B cell (primary cell): ENCODE measurements around the gene PLEKHO1. TPM values are rescaled to one million over a fixed set of nuclear protein-coding genes. Genes with fewer than 3 reads are reported as not detected.

Experiments used
- ATAC-seq: fragments of 200-7000 bp; cut with Tn5 transposase; one replicate; pipeline ENCODE4 v1.10.0; 2021; ENCODE audit warnings: low read depth, mild to moderate bottlenecking, moderate number of reproducible peaks, moderate library complexity
- CTCF ChIA-PET: fragments of 350-600 bp; sonication (Branson Sonifier 250); formaldehyde crosslinking; loops from one replicate; lab custom pipeline; 2021; ENCODE audit warnings: antibody characterized with exemption, inconsistent platforms; lab: Charles Lee
- POLR2A ChIA-PET: fragments of 350-600 bp; sonication (Branson Sonifier 250); formaldehyde crosslinking; loops from one replicate; lab custom pipeline; 2021; ENCODE audit warnings: antibody characterized with exemption; lab: Charles Lee
- DNase-seq: peaks from one replicate; pipeline ENCODE4 v3.0.0; 2013
- H2AFZ ChIP-seq: 2 replicates; pipeline ENCODE4 v1.6.1; 2012; ENCODE audit warnings: mild to moderate bottlenecking, low read depth, low read length; ENCODE audit not compliant: insufficient read depth, poor library complexity, severe bottlenecking
- H3K27ac ChIP-seq, 2 donors: 1 replicate in 1 of 2; 2 replicates in 1 of 2; pipeline ENCODE4 v1.5.1; 2012 to 2013; ENCODE audit warnings: low read length in 2 of 2, mild to moderate bottlenecking in 2 of 2, moderate library complexity in 1 of 2
- H3K27me3 ChIP-seq, 4 experiments: fragments of 200-600 bp in 1 of 4; sonication (generic) in 1 of 4; replicated peaks in 1 of 4; 1 replicate in 2 of 4; 2 replicates in 2 of 4; pipeline versions ENCODE4 v1.6.1 to v1.7.0; 2013 to 2016; ENCODE audit warnings: low read length in 3 of 4, mild to moderate bottlenecking in 2 of 4, mixed read lengths in 1 of 4, moderate library complexity in 1 of 4; ENCODE audit not compliant: insufficient read depth in 4 of 4, control insufficient read depth in 3 of 4; ENCODE audit errors: control extremely low read depth in 1 of 4
- H3K36me3 ChIP-seq, 2 experiments: replicated peaks in 1 of 2; 1 replicate in 1 of 2; 2 replicates in 1 of 2; pipeline versions ENCODE4 v1.6.1 to v1.7.1; 2013; ENCODE audit warnings: low read length in 1 of 2; ENCODE audit not compliant: insufficient read depth in 2 of 2, control insufficient read depth in 1 of 2; ENCODE audit errors: control extremely low read depth in 1 of 2, extremely low read depth in 1 of 2
- H3K4me1 ChIP-seq, 2 donors: fragments of 200-600 bp in 1 of 2; sonication (generic) in 1 of 2; 1 replicate in 1 of 2; 2 replicates in 1 of 2; pipeline versions ENCODE4 v1.5.1 to v1.6.1; 2013 to 2017; ENCODE audit warnings: low read length in 2 of 2; ENCODE audit not compliant: control insufficient read depth in 2 of 2, insufficient read depth in 2 of 2
- H3K4me2 ChIP-seq: replicated peaks from 2 replicates; pipeline ENCODE3; 2012; ENCODE audit warnings: mild to moderate bottlenecking, low read depth, low read length; ENCODE audit not compliant: poor library complexity, severe bottlenecking
- H3K4me3 ChIP-seq, 5 experiments: fragments of 200-600 bp in 1 of 5; sonication (generic) in 1 of 5; 1 replicate in 3 of 5; 2 replicates in 2 of 5; pipeline versions ENCODE4 v1.5.1 to v1.7.0; 2011 to 2016; ENCODE audit warnings: low read length in 4 of 5, mild to moderate bottlenecking in 4 of 5, low read depth in 2 of 5, control low read depth in 1 of 5, moderate library complexity in 1 of 5; ENCODE audit not compliant: insufficient read depth in 1 of 5; ENCODE audit errors: control extremely low read depth in 1 of 5, extremely low read depth in 1 of 5
- H3K79me2 ChIP-seq: fragments of 200-600 bp; sonication (generic); one replicate; pipeline ENCODE4 v1.6.0; 2016; ENCODE audit warnings: low read length; ENCODE audit not compliant: control insufficient read depth, insufficient read depth
- H3K9ac ChIP-seq: fragments of 200-600 bp; sonication (generic); 2 replicates; pipeline ENCODE4 v1.6.1; 2017; ENCODE audit warnings: mild to moderate bottlenecking, low read length, moderate library complexity
- H3K9me3 ChIP-seq, 3 donors: one replicate each; pipeline versions ENCODE4 v1.6.1 to v1.7.1; 2013; ENCODE audit warnings: low read length in 2 of 3; ENCODE audit not compliant: control insufficient read depth in 2 of 3, insufficient read depth in 1 of 3; ENCODE audit errors: control extremely low read depth in 1 of 3
- H4K20me1 ChIP-seq: 2 replicates; pipeline ENCODE4 v1.6.0; 2012; ENCODE audit warnings: mild to moderate bottlenecking, low read length; ENCODE audit not compliant: insufficient read depth, control insufficient read depth, poor library complexity, severe bottlenecking
- H3K27ac Mint-ChIP-seq: one replicate; pipeline ENCODE4 v1.8.0; 2021; ENCODE audit warnings: mixed read lengths
- H3K27me3 Mint-ChIP-seq: one replicate; pipeline ENCODE4 v1.8.0; 2021; ENCODE audit warnings: mixed read lengths
- H3K4me1 Mint-ChIP-seq: one replicate; pipeline ENCODE4 v1.8.0; 2021; ENCODE audit warnings: mixed read lengths
- H3K4me3 Mint-ChIP-seq: one replicate; pipeline ENCODE4 v1.8.0; 2021; ENCODE audit warnings: mixed read lengths
- H3K9me3 Mint-ChIP-seq: one replicate; pipeline ENCODE4 v1.8.0; 2022; ENCODE audit warnings: mixed read lengths; ENCODE audit not compliant: insufficient read depth
- EZH2 ChIP-seq: IDR thresholded peaks from 2 replicates; pipeline ENCODE4 v1.6.1; 2012; ENCODE audit warnings: borderline replicate concordance, low read depth, mild to moderate bottlenecking, moderate library complexity, low read length; ENCODE audit not compliant: insufficient read depth, poor library complexity, severe bottlenecking
- WGBS: methylation state at CpG from one replicate; pipeline ENCODE4 v1.1.5; 2013; ENCODE audit warnings: missing lambda C conversion rate; ENCODE audit not compliant: insufficient coverage; 5-methylcytosine and 5-hydroxymethylcytosine counted together
- intact Hi-C: fragments of 100-400 bp; cut with micrococcal nuclease; formaldehyde crosslinking; loops from one replicate; pipeline ENCODE4 v1.10.0; 2022
- polyA plus RNA-seq: library from polyadenylated mRNA; depleted of rRNA; stranded (reverse); fragments of >200 nt; gene quantifications from 2 replicates; pipeline ENCODE4 v1.2.3, GENCODE V29; 2012
- total RNA-seq, 2 donors: library from RNA; stranded (reverse); fragments of 120-200 nt in 1 of 2; gene quantifications; 1 replicate in 1 of 2; 2 replicates in 1 of 2; pipeline versions ENCODE4 v1.2.3 to v1.2.4, GENCODE V29; 2013 to 2022
- TF ChIP-seq, protein P1 (sequence below): fragments of 200-600 bp; IDR thresholded peaks from one replicate; pipeline ENCODE4 v1.8.0; 2022; ENCODE audit warnings: antibody characterized with exemption, mild to moderate bottlenecking

PLEKHO1 gene
- total and polyA plus RNA-seq, 2 donors (not counting 1 experiment from before 2014, with no cell fraction given): 129 to 186 TPM

DNA sequence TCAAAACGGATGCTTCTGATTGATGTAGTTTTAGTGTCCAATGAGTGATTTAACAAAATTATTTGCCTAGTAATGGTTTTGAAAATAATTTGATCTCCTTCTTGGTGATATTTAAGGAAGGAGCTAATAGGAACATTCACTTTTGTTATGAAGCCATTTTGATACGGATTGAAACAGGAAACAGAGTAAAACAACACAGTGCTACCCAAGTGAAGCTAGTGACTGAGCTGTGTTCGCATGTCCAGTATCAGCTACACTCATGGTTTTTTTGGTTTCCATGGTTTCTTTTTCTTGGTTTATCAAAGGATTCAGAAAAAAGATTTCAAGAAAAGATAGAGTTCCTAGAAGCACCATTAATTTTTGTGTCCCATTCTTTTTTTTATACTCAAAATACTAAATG is 40.1 kb upstream of the PLEKHO1 start:
- H3K9me3 Mint-ChIP-seq: no peaks in the 10 kb centered on the region
- Histone ChIP-seq H3K9me3 (peaks cover 0 to 7% (median 0%) of the 10 kb centered on the region in 3 donors), H3K4me2 (peak overlapping the region; percentile 70), H3K27me3 (no peaks in the 10 kb centered on the region), H2AFZ (peak overlapping the region; percentile 77), H3K79me2 (peaks cover 5% of the 10 kb centered on the region), H3K36me3 (peaks cover 0 to 6% of the 10 kb centered on the region in 2 experiments), H3K4me3 (peak overlapping the region in 3 of 5 experiments; percentile 27 to 53 (median 27)), H3K4me1 (peaks cover 14 to 19% of the 10 kb centered on the region in 2 donors), H3K9ac (peak overlapping the region; percentile 51), H4K20me1 (no peaks in the 10 kb centered on the region), H3K27ac (peak overlapping the region; percentile 26 to 80)
- TF ChIP-seq, protein P1, sequence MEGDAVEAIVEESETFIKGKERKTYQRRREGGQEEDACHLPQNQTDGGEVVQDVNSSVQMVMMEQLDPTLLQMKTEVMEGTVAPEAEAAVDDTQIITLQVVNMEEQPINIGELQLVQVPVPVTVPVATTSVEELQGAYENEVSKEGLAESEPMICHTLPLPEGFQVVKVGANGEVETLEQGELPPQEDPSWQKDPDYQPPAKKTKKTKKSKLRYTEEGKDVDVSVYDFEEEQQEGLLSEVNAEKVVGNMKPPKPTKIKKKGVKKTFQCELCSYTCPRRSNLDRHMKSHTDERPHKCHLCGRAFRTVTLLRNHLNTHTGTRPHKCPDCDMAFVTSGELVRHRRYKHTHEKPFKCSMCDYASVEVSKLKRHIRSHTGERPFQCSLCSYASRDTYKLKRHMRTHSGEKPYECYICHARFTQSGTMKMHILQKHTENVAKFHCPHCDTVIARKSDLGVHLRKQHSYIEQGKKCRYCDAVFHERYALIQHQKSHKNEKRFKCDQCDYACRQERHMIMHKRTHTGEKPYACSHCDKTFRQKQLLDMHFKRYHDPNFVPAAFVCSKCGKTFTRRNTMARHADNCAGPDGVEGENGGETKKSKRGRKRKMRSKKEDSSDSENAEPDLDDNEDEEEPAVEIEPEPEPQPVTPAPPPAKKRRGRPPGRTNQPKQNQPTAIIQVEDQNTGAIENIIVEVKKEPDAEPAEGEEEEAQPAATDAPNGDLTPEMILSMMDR: no peak
- TF ChIP-seq EZH2: no peak
- peak; percentile 51 for DNase-seq
- WGBS: 13% methylated on average over 1 of the region's 3 CpGs
- peak; percentile 51 for ATAC-seq
- H3K27ac Mint-ChIP-seq: peak overlapping the region; percentile 72
- CTCF ChIA-PET: interaction anchor here (1.3 kb wide), 1 partner anchor 77 kb away, joined by 6 read pairs; no protein-coding TSS in a partner anchor
- intact Hi-C loops: no loop called here
- H3K4me3 Mint-ChIP-seq: peak overlapping the region; percentile 83
- H3K27me3 Mint-ChIP-seq: no peaks in the 10 kb centered on the region
- POLR2A ChIA-PET: interaction anchor here (1.6 kb wide), 1 partner anchor 40 kb away, joined by 10 read pairs; the partner anchor contains the start of gene PLEKHO1
- H3K4me1 Mint-ChIP-seq: peaks cover 26% of the 10 kb centered on the region

DNA sequence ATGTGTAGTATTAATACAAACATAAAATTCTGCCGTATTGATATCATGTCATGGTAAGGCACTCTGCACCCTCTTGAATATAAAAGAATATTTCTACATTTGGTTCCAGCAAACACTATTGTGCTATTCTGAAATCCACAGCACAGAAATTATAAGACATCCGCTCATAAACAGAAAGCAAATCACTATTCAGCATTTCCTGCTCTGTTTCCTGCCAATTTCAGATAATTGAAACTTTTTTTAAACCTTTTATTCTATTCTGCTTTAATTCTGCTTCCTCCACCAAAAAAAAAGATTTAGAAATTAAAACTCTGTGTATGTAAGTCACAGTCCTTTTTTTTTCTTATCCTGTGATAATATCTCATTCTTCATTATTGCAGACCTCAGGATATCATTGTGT is 39.6 kb upstream of the PLEKHO1 start:
- Histone ChIP-seq H3K36me3 (peaks cover 0 to 6% of the 10 kb centered on the region in 2 experiments), H3K27me3 (no peaks in the 10 kb centered on the region), H4K20me1 (no peaks in the 10 kb centered on the region), H3K4me2 (peak overlapping the region; percentile 70), H3K9ac (peak overlapping the region; percentile 51), H3K4me1 (peaks cover 14 to 19% of the 10 kb centered on the region in 2 donors), H3K9me3 (peaks cover 0 to 9% (median under 1%) of the 10 kb centered on the region in 3 donors), H3K79me2 (peaks cover 5% of the 10 kb centered on the region), H3K27ac (peak overlapping the region; percentile 26 to 80), H3K4me3 (peak overlapping the region in 3 of 5 experiments; percentile 27 to 53 (median 27)), H2AFZ (peak overlapping the region; percentile 77)
- Mint-ChIP-seq H3K4me3 (peak overlapping the region; percentile 83), H3K27ac (peak overlapping the region; percentile 90), H3K4me1 (peaks cover 26% of the 10 kb centered on the region), H3K27me3 (no peaks in the 10 kb centered on the region), H3K9me3 (peaks cover 2% of the 10 kb centered on the region)
- intact Hi-C loops: loop anchor here (5.0 kb wide), 1 partner anchor 37 kb away; the partner anchor contains the start of gene PLEKHO1
- TF ChIP-seq, protein P1: no peak
- ChIA-PET CTCF (interaction anchor here (0.6 to 1.3 kb wide), 3 partner anchors 11 to 77 kb away, joined by 3 to 6 read pairs (median 5); no protein-coding TSS in a partner anchor), POLR2A (interaction anchor here (1.6 kb wide), 1 partner anchor 40 kb away, joined by 10 read pairs; the partner anchor contains the start of gene PLEKHO1)
- DNase-seq (no peak), ATAC-seq (no peak)
- WGBS: 20% methylated on average over 1 of the region's 2 CpGs
